ENCODE results near the gene BDKRB1. TPM values are rescaled to one million over a fixed set of nuclear protein-coding genes. Genes with fewer than 3 reads are reported as not detected.

Gene BDKRB1
- total RNA-seq, 2 donors from 2014 or later: 2.3 TPM; not detected in 1

GRCh38 chr14:96251656-96252155 is 4.3 kb upstream of the BDKRB1 start:
- Histone ChIP-seq H3K4me3 (no peak overlapping the region), H3K4me1 (replicated peaks) (no peaks in the 10 kb centered on the region), H3K27ac (no peak overlapping the region), H3K9me3 (no peaks in the 10 kb centered on the region), H3K27me3 (replicated peaks; ENCODE audit: insufficient read depth) (no peaks in the 10 kb centered on the region), H3K36me3 (no peaks in the 10 kb centered on the region)
- 59% methylated on average over 4 of the region's 4 CpGs for WGBS
- DNase-seq (ENCODE audit: low spot score): no peak
- TF ChIP-seq CTCF (IDR thresholded peaks at IDR 0.05) (no peak), POLR2AphosphoS5 (IDR thresholded peaks at IDR 0.05) (no peak), POLR2A (IDR thresholded peaks at IDR 0.05) (no peak)
- intact Hi-C loops (cut with DNase I): no loop called here

- no peak overlapping the region for H3K27ac ChIP-seq
These were observed 3.5 kb upstream of the BDKRB1 start for GRCh38 chr14:96252323-96252998.

GRCh38 chr14:96252999-96253539 is 2.9 kb upstream of the BDKRB1 start:
- WGBS: 71% methylated on average over 9 of the region's 9 CpGs
- Histone ChIP-seq H3K4me1 (replicated peaks) (no peaks in the 10 kb centered on the region), H3K9me3 (no peaks in the 10 kb centered on the region), H3K4me3 (no peak overlapping the region), H3K36me3 (no peaks in the 10 kb centered on the region), H3K27ac (no peak overlapping the region), H3K27me3 (replicated peaks; ENCODE audit: insufficient read depth) (no peaks in the 10 kb centered on the region)
- intact Hi-C loops (cut with DNase I): no loop called here
- TF ChIP-seq CTCF (IDR thresholded peaks at IDR 0.05) (no peak), POLR2A (IDR thresholded peaks at IDR 0.05) (no peak), POLR2AphosphoS5 (IDR thresholded peaks at IDR 0.05) (no peak)
- DNase-seq (ENCODE audit: low spot score): no peak

More at GRCh38 chr14:96252323-96252998, 3.5 kb upstream of the BDKRB1 start:
- DNase-seq (ENCODE audit: low spot score): no peak
- 88% methylated on average over 19 of the region's 19 CpGs for WGBS
- H3K9me3 ChIP-seq: no peaks in the 10 kb centered on the region
- no peaks in the 10 kb centered on the region for H3K27me3 ChIP-seq (replicated peaks; ENCODE audit: insufficient read depth)
- H3K4me1 ChIP-seq (replicated peaks): no peaks in the 10 kb centered on the region
- intact Hi-C loops (cut with DNase I): no loop called here
- no peak overlapping the region for H3K4me3 ChIP-seq
- no peaks in the 10 kb centered on the region for H3K36me3 ChIP-seq
- no peak for TF ChIP-seq POLR2AphosphoS5 (IDR thresholded peaks at IDR 0.05)
- TF ChIP-seq CTCF (IDR thresholded peaks at IDR 0.05): no peak
- no peak for TF ChIP-seq POLR2A (IDR thresholded peaks at IDR 0.05)

- TF ChIP-seq POLR2AphosphoS5 (IDR thresholded peaks at IDR 0.05) (no peak), POLR2A (IDR thresholded peaks at IDR 0.05) (no peak), CTCF (IDR thresholded peaks at IDR 0.05) (no peak)
- WGBS: 79% methylated on average over 11 of the region's 11 CpGs
- Histone ChIP-seq H3K9me3 (no peaks in the 10 kb centered on the region), H3K27ac (no peak overlapping the region), H3K36me3 (no peaks in the 10 kb centered on the region), H3K27me3 (replicated peaks; ENCODE audit: insufficient read depth) (no peaks in the 10 kb centered on the region), H3K4me3 (no peak overlapping the region), H3K4me1 (replicated peaks) (no peaks in the 10 kb centered on the region)
- no peak for DNase-seq (ENCODE audit: low spot score)
- intact Hi-C loops (cut with DNase I): no loop called here
These were observed 1.3 kb upstream of the BDKRB1 start for GRCh38 chr14:96254687-96255086.

- no peaks in the 10 kb centered on the region for H3K9me3 ChIP-seq
- no peak overlapping the region for H3K4me3 ChIP-seq
- TF ChIP-seq POLR2A (IDR thresholded peaks at IDR 0.05): no peak
- no peak for TF ChIP-seq POLR2AphosphoS5 (IDR thresholded peaks at IDR 0.05)
- TF ChIP-seq CTCF (IDR thresholded peaks at IDR 0.05): no peak
- H3K27me3 ChIP-seq (replicated peaks; ENCODE audit: insufficient read depth): no peaks in the 10 kb centered on the region
- no peak overlapping the region for H3K27ac ChIP-seq
- no peaks in the 10 kb centered on the region for H3K4me1 ChIP-seq (replicated peaks)
- intact Hi-C loops (cut with DNase I): no loop called here
- 25% methylated on average over 4 of the region's 4 CpGs for WGBS
- DNase-seq (ENCODE audit: low spot score): no peak
- H3K36me3 ChIP-seq: no peaks in the 10 kb centered on the region
These were observed 397 bp downstream of the BDKRB1 start for GRCh38 chr14:96256407-96256806.

Measured in prostate gland (tissue), 2 donors.